Measurements from ENCODE around the gene FBXO41. TPM values are rescaled to one million over a fixed set of nuclear protein-coding genes. Genes with fewer than 3 reads are reported as not detected.

The FBXO41 gene
- total and polyA plus RNA-seq, 2 donors (not counting 3 experiments of a cell fraction or from before 2014, with no cell fraction given) = 0.88 to 1.5 TPM

GRCh38 chr2:73218298-73218697, 66.0 kb downstream of the FBXO41 start:
- Histone ChIP-seq H3K27ac (ENCODE audit: insufficient read depth, low read depth, low read length) (no peak overlapping the region), H3K36me3 (ENCODE audit: control insufficient read depth in 2 of 2, extremely low read depth in 1 of 2, insufficient read depth in 2 of 2, low read length in 2 of 2) (peaks cover 2 to 6% of the 10 kb centered on the region in 2 experiments), H4K20me1 (replicated peaks; ENCODE audit: control insufficient read depth, extremely low read depth, insufficient read depth, low read length) (no peaks in the 10 kb centered on the region), H3K4me1 (ENCODE audit: control insufficient read depth, extremely low read depth, insufficient read depth, low read length) (peaks cover 9% of the 10 kb centered on the region), H3K79me2 (ENCODE audit: control insufficient read depth, insufficient read depth, low read length) (peaks cover 16% of the 10 kb centered on the region), H3K4me3 (replicated peaks in 1 of 3; ENCODE audit: insufficient read depth in 1 of 3, low read depth in 1 of 3, low read length in 3 of 3) (no peak overlapping the region), H2AFZ (ENCODE audit: low read depth, low read length) (no peak overlapping the region), H3K27me3 (ENCODE audit: control insufficient read depth in 2 of 2, insufficient read depth in 2 of 2, low read length in 2 of 2) (no peaks in the 10 kb centered on the region), H3K9me3 (replicated peaks; ENCODE audit: control insufficient read depth, insufficient read depth, low read length) (no peaks in the 10 kb centered on the region), H3K4me2 (ENCODE audit: insufficient read depth, low read length) (no peak overlapping the region), H3K9me1 (replicated peaks; ENCODE audit: control insufficient read depth, extremely low read depth, insufficient read depth, low read length) (no peaks in the 10 kb centered on the region), H3K9ac (replicated peaks; ENCODE audit: extremely low read depth, insufficient read depth, low read length) (no peak overlapping the region)
- CTCF ChIA-PET = no interaction called here
- POLR2A ChIA-PET = no interaction called here
- FAIRE-seq (no peak), DNase-seq (ENCODE audit: low read depth, low spot score) (no peak)
- dilution Hi-C loops (cut with MboI; ENCODE audit: extremely low pct_ligation_motif_present, low sequenced_read_pairs) (no loop called here), intact Hi-C loops (cut with micrococcal nuclease) (no loop called here)
- BruUV-seq (replicated peaks) = no TSS peak
- TF ChIP-seq MYC (IDR thresholded peaks at IDR 0.05; ENCODE audit: low read depth, low read length) (no peak), JUN (IDR thresholded peaks at IDR 0.05; ENCODE audit: borderline replicate concordance, insufficient read depth, insufficient read length, low read depth) (no peak), POLR2A (IDR thresholded peaks at IDR 0.05; ENCODE audit: low read depth, low read length) (no peak), CTCF (IDR thresholded peaks at IDR 0.05; ENCODE audit: extremely low read depth in 1 of 2, insufficient read depth in 1 of 2, low read depth in 1 of 2, low read length in 2 of 2) (no peak), EZH2 (IDR thresholded peaks at IDR 0.05; ENCODE audit: borderline replicate concordance, low read depth, low read length, severe bottlenecking) (no peak), GATA2 (IDR thresholded peaks at IDR 0.05; ENCODE audit: insufficient read depth, insufficient read length, low read depth, low read length) (no peak), FOS (IDR thresholded peaks at IDR 0.05; ENCODE audit: borderline replicate concordance, insufficient read depth, low read length) (no peak), MAX (IDR thresholded peaks at IDR 0.05; ENCODE audit: insufficient read depth, insufficient read length) (no peak), POLR2AphosphoS5 (IDR thresholded peaks at IDR 0.05; ENCODE audit: insufficient read depth, low read depth, low read length) (no peak)
